ENCODE data around the gene SAMD4A.

Gene SAMD4A

GRCh38 chr14:54754623-54755386, 187.9 kb downstream of the SAMD4A start:
- Histone ChIP-seq H3K9me3 (ENCODE audit: control insufficient read depth, insufficient read depth, low read length) (no peaks in the 10 kb centered on the region), H3K27me3 (ENCODE audit: control insufficient read depth, insufficient read depth, low read length) (no peaks in the 10 kb centered on the region), H3K4me1 (ENCODE audit: control insufficient read depth, insufficient read depth, low read length) (no peaks in the 10 kb centered on the region), H3K36me3 (ENCODE audit: control insufficient read depth, insufficient read depth, low read length) (no peaks in the 10 kb centered on the region), H3K4me3 (ENCODE audit: low read length) (no peak overlapping the region), H3K27ac (ENCODE audit: low read length) (no peak overlapping the region)
- no peak for DNase-seq (ENCODE audit: low read depth, low spot score)
- WGBS (ENCODE audit: insufficient coverage, insufficient read length) = 100% methylated on average over 1 of the region's 11 CpGs

- no peaks in the 10 kb centered on the region for H3K9me3 ChIP-seq (ENCODE audit: control insufficient read depth, insufficient read depth, low read length)
- no peaks in the 10 kb centered on the region for H3K36me3 ChIP-seq (ENCODE audit: control insufficient read depth, insufficient read depth, low read length)
- no peak for DNase-seq (ENCODE audit: low read depth, low spot score)
- no peak overlapping the region for H3K4me3 ChIP-seq (ENCODE audit: low read length)
- WGBS (ENCODE audit: insufficient coverage, insufficient read length) = no CpG with 5 or more reads among the region's 3 CpGs
- H3K27me3 ChIP-seq (ENCODE audit: control insufficient read depth, insufficient read depth, low read length) = no peaks in the 10 kb centered on the region
- H3K4me1 ChIP-seq (ENCODE audit: control insufficient read depth, insufficient read depth, low read length) = no peaks in the 10 kb centered on the region
- no peak overlapping the region for H3K27ac ChIP-seq (ENCODE audit: low read length)
Measured at GRCh38 chr14:54756656-54757392, 189.9 kb downstream of the SAMD4A start.

GRCh38 chr14:54758041-54758440, 191.1 kb downstream of the SAMD4A start:
- no CpG with 5 or more reads among the region's 9 CpGs for WGBS (ENCODE audit: insufficient coverage, insufficient read length)

GRCh38 chr14:54759982-54760585, 193.2 kb downstream of the SAMD4A start:
- Histone ChIP-seq H3K27ac (ENCODE audit: low read length) (no peak overlapping the region), H3K9me3 (ENCODE audit: control insufficient read depth, insufficient read depth, low read length) (no peaks in the 10 kb centered on the region), H3K27me3 (ENCODE audit: control insufficient read depth, insufficient read depth, low read length) (no peaks in the 10 kb centered on the region), H3K4me1 (ENCODE audit: control insufficient read depth, insufficient read depth, low read length) (no peaks in the 10 kb centered on the region), H3K36me3 (ENCODE audit: control insufficient read depth, insufficient read depth, low read length) (no peaks in the 10 kb centered on the region), H3K4me3 (ENCODE audit: low read length) (no peak overlapping the region)
- no CpG with 5 or more reads among the region's 33 CpGs for WGBS (ENCODE audit: insufficient coverage, insufficient read length)
- no peak for DNase-seq (ENCODE audit: low read depth, low spot score)

More at GRCh38 chr14:54758041-54758440, 191.1 kb downstream of the SAMD4A start:
- no peak for DNase-seq (ENCODE audit: low read depth, low spot score)
- H3K27me3 ChIP-seq (ENCODE audit: control insufficient read depth, insufficient read depth, low read length) = no peaks in the 10 kb centered on the region
- H3K4me1 ChIP-seq (ENCODE audit: control insufficient read depth, insufficient read depth, low read length) = no peaks in the 10 kb centered on the region
- H3K27ac ChIP-seq (ENCODE audit: low read length) = no peak overlapping the region
- H3K36me3 ChIP-seq (ENCODE audit: control insufficient read depth, insufficient read depth, low read length) = no peaks in the 10 kb centered on the region
- no peak overlapping the region for H3K4me3 ChIP-seq (ENCODE audit: low read length)
- H3K9me3 ChIP-seq (ENCODE audit: control insufficient read depth, insufficient read depth, low read length) = no peaks in the 10 kb centered on the region

GRCh38 chr14:54760866-54761575, 194.1 kb downstream of the SAMD4A start:
- WGBS (ENCODE audit: insufficient coverage, insufficient read length) = no CpG with 5 or more reads among the region's 11 CpGs
- Histone ChIP-seq H3K4me3 (ENCODE audit: low read length) (no peak overlapping the region), H3K27ac (ENCODE audit: low read length) (no peak overlapping the region), H3K4me1 (ENCODE audit: control insufficient read depth, insufficient read depth, low read length) (no peaks in the 10 kb centered on the region), H3K9me3 (ENCODE audit: control insufficient read depth, insufficient read depth, low read length) (no peaks in the 10 kb centered on the region), H3K27me3 (ENCODE audit: control insufficient read depth, insufficient read depth, low read length) (no peaks in the 10 kb centered on the region), H3K36me3 (ENCODE audit: control insufficient read depth, insufficient read depth, low read length) (no peaks in the 10 kb centered on the region)
- no peak for DNase-seq (ENCODE audit: low read depth, low spot score)

- Histone ChIP-seq H3K4me3 (ENCODE audit: low read length) (no peak overlapping the region), H3K4me1 (ENCODE audit: control insufficient read depth, insufficient read depth, low read length) (no peaks in the 10 kb centered on the region), H3K27ac (ENCODE audit: low read length) (no peak overlapping the region), H3K27me3 (ENCODE audit: control insufficient read depth, insufficient read depth, low read length) (no peaks in the 10 kb centered on the region), H3K36me3 (ENCODE audit: control insufficient read depth, insufficient read depth, low read length) (no peaks in the 10 kb centered on the region; the same call in 1 of the 2 replicates), H3K9me3 (ENCODE audit: control insufficient read depth, insufficient read depth, low read length) (no peaks in the 10 kb centered on the region)
- no CpG with 5 or more reads among the region's 6 CpGs for WGBS (ENCODE audit: insufficient coverage, insufficient read length)
- no peak for DNase-seq (ENCODE audit: low read depth, low spot score)
Measured at GRCh38 chr14:54761835-54762234, 194.9 kb downstream of the SAMD4A start.

GRCh38 chr14:54762296-54762695, 195.4 kb downstream of the SAMD4A start:
- no peaks in the 10 kb centered on the region for H3K4me1 ChIP-seq (ENCODE audit: control insufficient read depth, insufficient read depth, low read length)
- H3K9me3 ChIP-seq (ENCODE audit: control insufficient read depth, insufficient read depth, low read length) = no peaks in the 10 kb centered on the region
- no peaks in the 10 kb centered on the region; the same call in 1 of the 2 replicates for H3K36me3 ChIP-seq (ENCODE audit: control insufficient read depth, insufficient read depth, low read length)
- H3K27ac ChIP-seq (ENCODE audit: low read length) = no peak overlapping the region
- H3K4me3 ChIP-seq (ENCODE audit: low read length) = no peak overlapping the region
- no peaks in the 10 kb centered on the region for H3K27me3 ChIP-seq (ENCODE audit: control insufficient read depth, insufficient read depth, low read length)
- DNase-seq (ENCODE audit: low read depth, low spot score) = no peak
- no CpG with 5 or more reads among the region's 5 CpGs for WGBS (ENCODE audit: insufficient coverage, insufficient read length)

- H3K9me3 ChIP-seq (ENCODE audit: control insufficient read depth, insufficient read depth, low read length) = no peaks in the 10 kb centered on the region
- no peak overlapping the region for H3K4me3 ChIP-seq (ENCODE audit: low read length)
- WGBS (ENCODE audit: insufficient coverage, insufficient read length) = no CpG with 5 or more reads among the region's 12 CpGs
- H3K4me1 ChIP-seq (ENCODE audit: control insufficient read depth, insufficient read depth, low read length) = no peaks in the 10 kb centered on the region
- no peak for DNase-seq (ENCODE audit: low read depth, low spot score)
- H3K36me3 ChIP-seq (ENCODE audit: control insufficient read depth, insufficient read depth, low read length) = no peaks in the 10 kb centered on the region; the same call in 1 of the 2 replicates
- H3K27me3 ChIP-seq (ENCODE audit: control insufficient read depth, insufficient read depth, low read length) = no peaks in the 10 kb centered on the region
- H3K27ac ChIP-seq (ENCODE audit: low read length) = no peak overlapping the region
Measured at GRCh38 chr14:54763761-54764160, 196.8 kb downstream of the SAMD4A start.

GRCh38 chr14:54766276-54767138, 199.6 kb downstream of the SAMD4A start:
- no peak overlapping the region for H3K4me3 ChIP-seq (ENCODE audit: low read length)
- DNase-seq (ENCODE audit: low read depth, low spot score) = no peak
- H3K4me1 ChIP-seq (ENCODE audit: control insufficient read depth, insufficient read depth, low read length) = no peaks in the 10 kb centered on the region
- H3K9me3 ChIP-seq (ENCODE audit: control insufficient read depth, insufficient read depth, low read length) = no peaks in the 10 kb centered on the region
- H3K27ac ChIP-seq (ENCODE audit: low read length) = no peak overlapping the region
- H3K36me3 ChIP-seq (ENCODE audit: control insufficient read depth, insufficient read depth, low read length) = no peaks in the 10 kb centered on the region; the same call in 1 of the 2 replicates
- H3K27me3 ChIP-seq (ENCODE audit: control insufficient read depth, insufficient read depth, low read length) = no peaks in the 10 kb centered on the region
- WGBS (ENCODE audit: insufficient coverage, insufficient read length) = no CpG with 5 or more reads among the region's 18 CpGs

Measured in iPS DF 6.9 (cell line).